ENCODE measurements around the gene FAM171A1.
"Not testable (repeated sequence)": the region's sequence is repeated elsewhere in the genome, so short reads cannot be mapped to it uniquely, and the experiment has no call there.

Gene FAM171A1

GRCh38 chr10:15207410-15207809, 163.7 kb downstream of the FAM171A1 start:
- not testable (repeated sequence) for DNase-seq (ENCODE audit: low read depth)

- DNase-seq (ENCODE audit: low read depth): no peak
Measured at GRCh38 chr10:15202639-15203038, 168.4 kb downstream of the FAM171A1 start.

- not testable (repeated sequence) for DNase-seq (ENCODE audit: low read depth)
Measured at GRCh38 chr10:15202301-15202621, 168.8 kb downstream of the FAM171A1 start.

- DNase-seq (ENCODE audit: low read depth): no peak
Measured at GRCh38 chr10:15201589-15202300, 169.3 kb downstream of the FAM171A1 start.

GRCh38 chr10:15200626-15201025, 170.5 kb downstream of the FAM171A1 start:
- no peak for DNase-seq (ENCODE audit: low read depth)

- no peak for DNase-seq (ENCODE audit: low read depth)
Measured at GRCh38 chr10:15197911-15198310, 173.2 kb downstream of the FAM171A1 start.

- no peak for DNase-seq (ENCODE audit: low read depth)
Measured at GRCh38 chr10:15197276-15197675, 173.8 kb downstream of the FAM171A1 start.

GRCh38 chr10:15196021-15196834, 174.9 kb downstream of the FAM171A1 start:
- DNase-seq (ENCODE audit: low read depth): no peak

GRCh38 chr10:15189133-15189885, 181.8 kb downstream of the FAM171A1 start:
- DNase-seq (ENCODE audit: low read depth): no peak

- DNase-seq (ENCODE audit: low read depth): no peak
Measured at GRCh38 chr10:15188603-15189002, 182.5 kb downstream of the FAM171A1 start.

GRCh38 chr10:15183689-15184481, 187.2 kb downstream of the FAM171A1 start:
- no peak for DNase-seq (ENCODE audit: low read depth)

GRCh38 chr10:15182540-15183207, 188.4 kb downstream of the FAM171A1 start:
- no peak for DNase-seq (ENCODE audit: low read depth)

GRCh38 chr10:15181576-15182156, 189.4 kb downstream of the FAM171A1 start:
- no peak for DNase-seq (ENCODE audit: low read depth)

GRCh38 chr10:15180736-15181135, 190.4 kb downstream of the FAM171A1 start:
- DNase-seq (ENCODE audit: low read depth): no peak

GRCh38 chr10:15176269-15176668, 194.8 kb downstream of the FAM171A1 start:
- DNase-seq (ENCODE audit: low read depth): no peak

- DNase-seq (ENCODE audit: low read depth): no peak
Measured at GRCh38 chr10:15175587-15175986, 195.5 kb downstream of the FAM171A1 start.

- no peak for DNase-seq (ENCODE audit: low read depth)
Measured at GRCh38 chr10:15172306-15172840, 198.7 kb downstream of the FAM171A1 start.

- peak; percentile 24 for DNase-seq (ENCODE audit: low read depth)
Measured at GRCh38 chr10:15169555-15170401, 201.3 kb downstream of the FAM171A1 start.

GRCh38 chr10:15168786-15169554, 202.1 kb downstream of the FAM171A1 start:
- peak; percentile 93 for DNase-seq (ENCODE audit: low read depth)
